ENCODE data around the gene MAN1B1.

GRCh38 chr9:137089232-137089947 lies 2.6 kb downstream of the MAN1B1 start:
- TF ChIP-seq, protein P1, sequence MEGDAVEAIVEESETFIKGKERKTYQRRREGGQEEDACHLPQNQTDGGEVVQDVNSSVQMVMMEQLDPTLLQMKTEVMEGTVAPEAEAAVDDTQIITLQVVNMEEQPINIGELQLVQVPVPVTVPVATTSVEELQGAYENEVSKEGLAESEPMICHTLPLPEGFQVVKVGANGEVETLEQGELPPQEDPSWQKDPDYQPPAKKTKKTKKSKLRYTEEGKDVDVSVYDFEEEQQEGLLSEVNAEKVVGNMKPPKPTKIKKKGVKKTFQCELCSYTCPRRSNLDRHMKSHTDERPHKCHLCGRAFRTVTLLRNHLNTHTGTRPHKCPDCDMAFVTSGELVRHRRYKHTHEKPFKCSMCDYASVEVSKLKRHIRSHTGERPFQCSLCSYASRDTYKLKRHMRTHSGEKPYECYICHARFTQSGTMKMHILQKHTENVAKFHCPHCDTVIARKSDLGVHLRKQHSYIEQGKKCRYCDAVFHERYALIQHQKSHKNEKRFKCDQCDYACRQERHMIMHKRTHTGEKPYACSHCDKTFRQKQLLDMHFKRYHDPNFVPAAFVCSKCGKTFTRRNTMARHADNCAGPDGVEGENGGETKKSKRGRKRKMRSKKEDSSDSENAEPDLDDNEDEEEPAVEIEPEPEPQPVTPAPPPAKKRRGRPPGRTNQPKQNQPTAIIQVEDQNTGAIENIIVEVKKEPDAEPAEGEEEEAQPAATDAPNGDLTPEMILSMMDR (IDR thresholded peaks at IDR 0.05), result no peak
- TF ChIP-seq, protein P2, sequence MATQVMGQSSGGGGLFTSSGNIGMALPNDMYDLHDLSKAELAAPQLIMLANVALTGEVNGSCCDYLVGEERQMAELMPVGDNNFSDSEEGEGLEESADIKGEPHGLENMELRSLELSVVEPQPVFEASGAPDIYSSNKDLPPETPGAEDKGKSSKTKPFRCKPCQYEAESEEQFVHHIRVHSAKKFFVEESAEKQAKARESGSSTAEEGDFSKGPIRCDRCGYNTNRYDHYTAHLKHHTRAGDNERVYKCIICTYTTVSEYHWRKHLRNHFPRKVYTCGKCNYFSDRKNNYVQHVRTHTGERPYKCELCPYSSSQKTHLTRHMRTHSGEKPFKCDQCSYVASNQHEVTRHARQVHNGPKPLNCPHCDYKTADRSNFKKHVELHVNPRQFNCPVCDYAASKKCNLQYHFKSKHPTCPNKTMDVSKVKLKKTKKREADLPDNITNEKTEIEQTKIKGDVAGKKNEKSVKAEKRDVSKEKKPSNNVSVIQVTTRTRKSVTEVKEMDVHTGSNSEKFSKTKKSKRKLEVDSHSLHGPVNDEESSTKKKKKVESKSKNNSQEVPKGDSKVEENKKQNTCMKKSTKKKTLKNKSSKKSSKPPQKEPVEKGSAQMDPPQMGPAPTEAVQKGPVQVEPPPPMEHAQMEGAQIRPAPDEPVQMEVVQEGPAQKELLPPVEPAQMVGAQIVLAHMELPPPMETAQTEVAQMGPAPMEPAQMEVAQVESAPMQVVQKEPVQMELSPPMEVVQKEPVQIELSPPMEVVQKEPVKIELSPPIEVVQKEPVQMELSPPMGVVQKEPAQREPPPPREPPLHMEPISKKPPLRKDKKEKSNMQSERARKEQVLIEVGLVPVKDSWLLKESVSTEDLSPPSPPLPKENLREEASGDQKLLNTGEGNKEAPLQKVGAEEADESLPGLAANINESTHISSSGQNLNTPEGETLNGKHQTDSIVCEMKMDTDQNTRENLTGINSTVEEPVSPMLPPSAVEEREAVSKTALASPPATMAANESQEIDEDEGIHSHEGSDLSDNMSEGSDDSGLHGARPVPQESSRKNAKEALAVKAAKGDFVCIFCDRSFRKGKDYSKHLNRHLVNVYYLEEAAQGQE (IDR thresholded peaks at IDR 0.05; ENCODE audit: insufficient read depth in 1 of 2, low read depth in 2 of 2, low read length in 1 of 2), result no peak
- TF ChIP-seq SIN3A (IDR thresholded peaks at IDR 0.05; ENCODE audit: borderline replicate concordance, insufficient read depth, low read depth, low read length) (no peak), POLR2AphosphoS5 (IDR thresholded peaks at IDR 0.05; ENCODE audit: low read depth, low read length) (no peak)
